CD4-positive, CD25-positive, alpha-beta regulatory T cell (primary cell): ENCODE measurements around the gene RUNX1. TPM values are rescaled to one million over a fixed set of nuclear protein-coding genes. Genes with fewer than 3 reads are reported as not detected.
"Not testable (repeated sequence)": the region's sequence is repeated elsewhere in the genome, so short reads cannot be mapped to it uniquely, and the experiment has no call there.

Experiments
- ATAC-seq, 2 donors: fragments of 150-1000 bp; cut with Tn5 transposase; one replicate each; pipeline ENCODE4 v1.10.0; 2021; ENCODE audit warnings: low read depth in 2 of 2, moderate number of reproducible peaks in 2 of 2, moderate library complexity in 1 of 2
- DNase-seq, 3 donors: peaks; one replicate each; pipeline versions ENCODE4 v3.0.0 to v3.0.0-alpha.2; 2012 to 2022; ENCODE audit warnings: mixed read lengths in 1 of 3
- H3K27ac ChIP-seq: one replicate; pipeline ENCODE4 v1.7.0; 2013; ENCODE audit warnings: mild to moderate bottlenecking, low read length; ENCODE audit not compliant: insufficient read depth, poor library complexity, severe bottlenecking
- H3K27me3 ChIP-seq: one replicate; pipeline ENCODE4 v1.7.0; 2013; ENCODE audit warnings: low read length; ENCODE audit not compliant: control insufficient read depth, insufficient read depth
- H3K36me3 ChIP-seq: one replicate; pipeline ENCODE4 v1.7.0; 2013; ENCODE audit warnings: mild to moderate bottlenecking, low read length, moderate library complexity; ENCODE audit not compliant: control insufficient read depth, insufficient read depth
- H3K4me1 ChIP-seq: 2 replicates; pipeline ENCODE4 v1.7.0; 2013; ENCODE audit warnings: mild to moderate bottlenecking, low read length; ENCODE audit not compliant: insufficient read depth, control insufficient read depth, poor library complexity, severe bottlenecking
- H3K4me3 ChIP-seq: one replicate; pipeline ENCODE4 v1.7.0; 2013; ENCODE audit warnings: low read depth, mild to moderate bottlenecking, low read length, moderate library complexity
- H3K9me3 ChIP-seq, 2 experiments: 1 replicate in 1 of 2; 2 replicates in 1 of 2; pipeline ENCODE4 v1.7.0; 2013; ENCODE audit warnings: low read length in 2 of 2, mild to moderate bottlenecking in 1 of 2, moderate library complexity in 1 of 2; ENCODE audit not compliant: control insufficient read depth in 2 of 2
- H3K27ac Mint-ChIP-seq, 3 donors: one replicate each; pipeline ENCODE4 v1.8.0; 2020 to 2022; ENCODE audit warnings: mild to moderate bottlenecking in 3 of 3, mixed read lengths in 3 of 3, moderate library complexity in 2 of 3
- H3K27me3 Mint-ChIP-seq: one replicate; pipeline ENCODE4 v1.8.0; 2022; ENCODE audit warnings: mild to moderate bottlenecking, mixed read lengths
- H3K36me3 Mint-ChIP-seq: one replicate; pipeline ENCODE4 v1.8.0; 2020; ENCODE audit warnings: mixed read lengths
- H3K4me1 Mint-ChIP-seq, 4 donors: one replicate each; pipeline ENCODE4 v1.8.0; 2020 to 2022; ENCODE audit warnings: mixed read lengths in 4 of 4, mild to moderate bottlenecking in 1 of 4
- H3K4me3 Mint-ChIP-seq, 4 donors: one replicate each; pipeline ENCODE4 v1.8.0; 2020 to 2022; ENCODE audit warnings: mild to moderate bottlenecking in 4 of 4, mixed read lengths in 4 of 4, moderate library complexity in 3 of 4
- H3K9me3 Mint-ChIP-seq, 7 donors: one replicate each; pipeline ENCODE4 v1.8.0; 2020 to 2022; ENCODE audit warnings: mixed read lengths in 7 of 7, mild to moderate bottlenecking in 3 of 7, moderate library complexity in 2 of 7
- polyA plus RNA-seq, 4 donors: library from polyadenylated mRNA; unstranded; fragments of 300-500 nt; fragmentation: Illumina TruSeq; gene quantifications; one replicate each; pipeline ENCODE4 v1.2.3, GENCODE V29; 2021
- total RNA-seq: library from RNA; stranded (reverse); gene quantifications from one replicate; pipeline ENCODE4 v1.2.3, GENCODE V29; 2022

RUNX1 gene
- total and polyA plus RNA-seq, 5 donors from 2014 or later: 14.2 to 133 (median 21.4) TPM

- Histone ChIP-seq H3K27me3 (no peaks in the 10 kb centered on the region), H3K9me3 (no peaks in the 10 kb centered on the region), H3K4me1 (peaks cover 74% of the 10 kb centered on the region), H3K27ac (no peak overlapping the region), H3K4me3 (no peak overlapping the region), H3K36me3 (peaks cover 5% of the 10 kb centered on the region)
- Mint-ChIP-seq H3K4me1 (peaks cover 68 to 96% (median 81%) of the 10 kb centered on the region in 4 donors), H3K36me3 (peaks cover 18% of the 10 kb centered on the region), H3K9me3 (no peaks in the 10 kb centered on the region), H3K27ac (peak overlapping the region in 2 of 3 donors; percentile 27 to 75), H3K27me3 (no peaks in the 10 kb centered on the region), H3K4me3 (no peak overlapping the region)
- DNase-seq: no peak
- ATAC-seq: no peak
Observed at GRCh38 chr21:34971656-34972055, 77.4 kb downstream of the RUNX1 start.

- H3K4me1 ChIP-seq: peaks cover 69% of the 10 kb centered on the region
- H3K27me3 ChIP-seq: no peaks in the 10 kb centered on the region
- peaks cover 18% of the 10 kb centered on the region for H3K36me3 Mint-ChIP-seq
- H3K27ac ChIP-seq: no peak overlapping the region
- H3K4me3 Mint-ChIP-seq: peak overlapping the region in 1 of 4 donors; percentile 43
- H3K36me3 ChIP-seq: peaks cover 7% of the 10 kb centered on the region
- no peaks in the 10 kb centered on the region for H3K9me3 ChIP-seq
- no peak for DNase-seq
- ATAC-seq: no peak
- H3K9me3 Mint-ChIP-seq: no peaks in the 10 kb centered on the region
- peak overlapping the region in 2 of 3 donors; percentile 68 to 77 for H3K27ac Mint-ChIP-seq
- H3K4me3 ChIP-seq: no peak overlapping the region
- peaks cover 68 to 95% (median 80%) of the 10 kb centered on the region in 4 donors for H3K4me1 Mint-ChIP-seq
- H3K27me3 Mint-ChIP-seq: no peaks in the 10 kb centered on the region
Observed at GRCh38 chr21:34970566-34970965, 78.5 kb downstream of the RUNX1 start.

GRCh38 chr21:34970167-34970500 lies 79.0 kb downstream of the RUNX1 start:
- Mint-ChIP-seq H3K27ac (peak overlapping the region; percentile 68 to 93 (median 77)), H3K9me3 (no peaks in the 10 kb centered on the region), H3K36me3 (peaks cover 19% of the 10 kb centered on the region), H3K4me3 (peak overlapping the region; percentile 28 to 85 (median 56)), H3K4me1 (peaks cover 64 to 95% (median 80%) of the 10 kb centered on the region in 4 donors), H3K27me3 (no peaks in the 10 kb centered on the region)
- H3K36me3 ChIP-seq: peaks cover 9% of the 10 kb centered on the region
- ATAC-seq: no peak
- DNase-seq: no peak
- H3K27me3 ChIP-seq: no peaks in the 10 kb centered on the region
- H3K27ac ChIP-seq: no peak overlapping the region
- H3K4me3 ChIP-seq: peak overlapping the region; percentile 71
- no peaks in the 10 kb centered on the region for H3K9me3 ChIP-seq
- peaks cover 64% of the 10 kb centered on the region for H3K4me1 ChIP-seq

DNA sequence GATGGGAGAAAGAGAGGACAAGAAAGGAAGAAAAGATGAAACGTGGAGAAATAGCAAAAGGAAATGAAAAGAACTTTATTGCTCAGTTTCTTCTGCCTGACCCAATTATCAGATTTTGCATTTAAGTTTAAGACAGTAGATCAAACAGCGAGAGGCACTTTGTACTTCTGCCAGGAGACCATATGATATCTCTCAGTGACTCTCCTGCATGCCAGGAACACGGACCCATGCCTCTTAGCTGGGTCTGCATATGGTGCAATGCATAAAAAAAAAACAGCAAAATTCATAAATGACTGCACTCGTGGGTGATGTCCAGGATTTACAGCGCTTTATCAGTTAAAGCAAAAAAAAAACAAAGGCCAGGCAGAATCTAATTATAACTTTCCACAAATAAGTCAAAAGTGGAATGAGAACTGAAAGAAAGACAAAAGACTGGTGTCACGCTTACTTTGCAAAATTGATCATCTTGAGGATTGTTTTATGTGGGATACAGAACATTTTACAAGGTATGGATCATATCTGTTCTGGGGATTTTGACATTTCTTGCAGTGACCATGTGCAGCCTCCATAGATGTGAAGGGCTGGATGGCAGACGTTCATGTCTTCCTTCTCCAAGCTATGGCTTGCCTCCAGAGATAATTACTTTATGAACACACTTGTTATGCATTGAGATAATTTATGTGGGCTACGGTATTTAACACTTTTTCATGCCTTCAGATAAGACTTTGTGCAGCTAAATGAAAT lies 79.5 kb downstream of the RUNX1 start:
- peaks cover 59% of the 10 kb centered on the region for H3K4me1 ChIP-seq
- peaks cover 60 to 95% (median 82%) of the 10 kb centered on the region in 4 donors for H3K4me1 Mint-ChIP-seq

DNA sequence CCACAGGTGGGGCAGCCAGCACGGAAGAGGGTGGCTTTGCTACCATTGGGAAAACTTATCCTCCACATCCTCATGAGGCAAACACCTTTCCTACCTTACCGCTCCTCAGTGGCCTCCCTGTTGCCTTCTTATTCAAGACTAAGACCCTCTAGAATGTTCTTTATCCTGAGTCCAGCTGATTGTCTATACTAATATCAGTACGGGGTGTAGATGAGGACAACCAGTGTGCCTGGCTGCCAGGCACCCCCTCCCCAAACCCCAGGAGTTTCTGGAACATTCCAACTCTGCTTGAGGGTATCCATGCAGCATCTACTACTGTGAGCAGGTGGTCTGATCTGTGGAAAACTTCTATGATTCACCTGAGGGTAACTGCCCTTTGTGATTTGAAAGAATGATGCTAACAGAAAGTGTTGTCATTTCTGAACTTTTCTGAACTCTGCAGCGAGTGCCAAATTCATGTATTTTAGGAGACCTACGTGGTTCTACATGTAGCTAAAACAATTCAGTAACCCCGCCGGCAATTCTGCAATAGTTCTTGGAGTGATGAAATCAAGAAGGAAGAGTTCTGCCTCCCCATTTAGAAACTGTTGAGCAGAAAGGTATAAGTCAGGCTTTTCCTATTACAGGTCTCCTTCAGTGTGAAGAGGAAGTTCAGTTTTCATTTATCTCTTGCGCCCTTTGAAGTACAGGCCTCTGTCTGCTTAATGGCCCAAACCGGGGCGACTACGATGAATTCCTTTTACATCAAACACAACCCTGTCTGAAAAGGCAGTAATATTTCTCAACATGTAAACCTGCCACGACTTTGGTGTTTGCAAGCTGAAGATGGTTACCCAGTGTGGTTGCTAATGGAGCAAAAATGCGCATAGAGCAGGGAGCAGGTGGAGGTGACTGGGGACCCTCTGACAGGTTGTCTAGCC lies 80.4 kb downstream of the RUNX1 start:
- Histone ChIP-seq H3K27me3 (no peaks in the 10 kb centered on the region), H3K27ac (peak overlapping the region; percentile 60), H3K36me3 (peaks cover 12% of the 10 kb centered on the region), H3K9me3 (no peaks in the 10 kb centered on the region), H3K4me3 (peak overlapping the region; percentile 71), H3K4me1 (peaks cover 51% of the 10 kb centered on the region)
- Mint-ChIP-seq H3K27ac (peak overlapping the region; percentile 68 to 95 (median 93)), H3K4me1 (peaks cover 54 to 95% (median 81%) of the 10 kb centered on the region in 4 donors), H3K27me3 (no peaks in the 10 kb centered on the region), H3K36me3 (peaks cover 28% of the 10 kb centered on the region), H3K4me3 (peak overlapping the region; percentile 43 to 88 (median 76)), H3K9me3 (no peaks in the 10 kb centered on the region)
- peak in 1 of 2 donors; percentile 38 for ATAC-seq
- peak in 1 of 3 donors; percentile 52 for DNase-seq

More for the DNA sequence above, 79.5 kb downstream of the RUNX1 start:
- Mint-ChIP-seq H3K9me3 (no peaks in the 10 kb centered on the region), H3K4me3 (peak overlapping the region; percentile 43 to 88 (median 76)), H3K27ac (peak overlapping the region; percentile 68 to 95 (median 93)), H3K27me3 (no peaks in the 10 kb centered on the region), H3K36me3 (peaks cover 24% of the 10 kb centered on the region)
- ATAC-seq (no peak), DNase-seq (no peak)
- H3K36me3 ChIP-seq: peaks cover 12% of the 10 kb centered on the region
- H3K27me3 ChIP-seq: no peaks in the 10 kb centered on the region
- no peaks in the 10 kb centered on the region for H3K9me3 ChIP-seq
- peak overlapping the region; percentile 60 for H3K27ac ChIP-seq
- H3K4me3 ChIP-seq: peak overlapping the region; percentile 71

DNA sequence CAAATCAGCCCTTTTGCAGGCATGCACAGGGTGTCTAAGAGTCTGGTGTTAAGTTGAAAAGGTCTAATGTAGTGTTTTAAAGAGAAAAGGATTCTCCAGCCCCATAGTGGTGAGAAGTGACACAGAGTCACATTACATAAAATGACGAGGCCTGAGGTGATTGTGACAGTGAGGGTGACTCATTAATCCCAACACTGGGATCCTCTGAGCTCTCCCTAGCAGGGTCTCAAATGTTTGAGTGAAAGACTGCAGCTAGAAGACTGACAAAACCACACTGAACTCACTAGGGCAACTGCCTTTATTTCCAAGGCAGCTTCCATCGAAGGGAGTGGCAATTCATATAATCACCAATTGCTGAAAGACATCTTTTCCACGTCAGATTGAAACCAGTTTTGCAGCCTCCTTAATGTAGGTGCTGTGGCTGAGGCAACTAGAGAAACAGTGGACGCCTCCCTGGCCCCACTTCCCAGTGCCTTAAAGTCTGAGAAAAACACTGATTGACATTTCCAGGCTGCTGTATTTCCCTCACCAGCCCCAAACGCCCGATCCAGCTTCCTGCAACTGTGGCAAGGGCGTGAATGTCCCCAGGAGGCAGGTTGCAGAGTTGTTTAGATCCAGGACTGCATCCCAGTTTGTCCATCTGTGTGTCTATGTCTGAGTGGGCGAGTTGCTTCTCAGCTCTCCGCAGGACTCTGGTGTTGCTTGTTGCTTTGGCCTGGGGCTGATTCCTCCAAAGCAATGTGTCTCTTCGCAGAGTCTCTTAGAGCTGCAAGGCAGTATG lies 81.4 kb downstream of the RUNX1 start:
- H3K4me3 Mint-ChIP-seq: peak overlapping the region; percentile 59 to 85 (median 64)
- peak in 1 of 3 donors; percentile 63 for DNase-seq
- H3K9me3 ChIP-seq: no peaks in the 10 kb centered on the region
- peak overlapping the region; percentile 68 to 93 (median 76) for H3K27ac Mint-ChIP-seq
- H3K4me1 ChIP-seq: peaks cover 55% of the 10 kb centered on the region
- peaks cover 32% of the 10 kb centered on the region for H3K36me3 Mint-ChIP-seq
- ATAC-seq: peak; percentile 29 to 48
- H3K27me3 Mint-ChIP-seq: no peaks in the 10 kb centered on the region
- peak overlapping the region; percentile 53 for H3K27ac ChIP-seq
- H3K9me3 Mint-ChIP-seq: no peaks in the 10 kb centered on the region
- peaks cover 49 to 95% (median 78%) of the 10 kb centered on the region in 4 donors for H3K4me1 Mint-ChIP-seq
- H3K27me3 ChIP-seq: no peaks in the 10 kb centered on the region
- H3K36me3 ChIP-seq: peaks cover 20% of the 10 kb centered on the region
- peak overlapping the region; percentile 0 for H3K4me3 ChIP-seq

DNA sequence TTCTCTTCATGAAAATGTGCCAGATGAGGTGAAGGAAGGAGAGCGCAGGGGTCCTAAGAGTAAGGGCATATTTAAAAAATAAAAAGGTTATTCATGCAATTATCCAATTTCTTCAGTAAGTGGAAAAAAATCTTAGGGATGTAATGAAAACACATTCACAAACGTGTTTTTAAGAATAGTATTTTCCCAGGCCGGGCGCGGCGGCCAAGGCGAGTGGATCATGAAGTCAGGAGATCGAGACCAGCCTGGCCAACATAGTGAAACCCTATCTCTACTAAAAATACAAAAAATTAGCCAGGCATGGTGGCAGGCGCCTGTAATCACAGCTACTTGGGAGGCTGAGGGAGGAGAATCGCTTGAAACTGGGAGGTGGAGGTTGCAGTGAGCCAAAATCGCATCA lies 82.2 kb downstream of the RUNX1 start:
- not testable (repeated sequence) for H3K9me3 Mint-ChIP-seq, H3K27me3 Mint-ChIP-seq, H3K4me3 ChIP-seq, ATAC-seq, DNase-seq, H3K9me3 ChIP-seq, H3K27ac ChIP-seq, H3K27me3 ChIP-seq
- peaks cover 20% of the 10 kb centered on the region for H3K36me3 ChIP-seq
- H3K36me3 Mint-ChIP-seq: peaks cover 32% of the 10 kb centered on the region
- peak overlapping the region in 2 of 3 donors; percentile 55 to 68 for H3K27ac Mint-ChIP-seq
- H3K4me1 ChIP-seq: peaks cover 63% of the 10 kb centered on the region
- peaks cover 44 to 96% (median 78%) of the 10 kb centered on the region in 4 donors for H3K4me1 Mint-ChIP-seq
- H3K4me3 Mint-ChIP-seq: peak overlapping the region in 3 of 4 donors; percentile 37 to 60 (median 54)
